ENCODE data around the gene NUCKS1. TPM values are rescaled to one million over a fixed set of nuclear protein-coding genes. Genes with fewer than 3 reads are reported as not detected.

Gene NUCKS1
- 100 to 1,000 TPM; 122 to 237 (median 177) TPM for total RNA-seq

DNA sequence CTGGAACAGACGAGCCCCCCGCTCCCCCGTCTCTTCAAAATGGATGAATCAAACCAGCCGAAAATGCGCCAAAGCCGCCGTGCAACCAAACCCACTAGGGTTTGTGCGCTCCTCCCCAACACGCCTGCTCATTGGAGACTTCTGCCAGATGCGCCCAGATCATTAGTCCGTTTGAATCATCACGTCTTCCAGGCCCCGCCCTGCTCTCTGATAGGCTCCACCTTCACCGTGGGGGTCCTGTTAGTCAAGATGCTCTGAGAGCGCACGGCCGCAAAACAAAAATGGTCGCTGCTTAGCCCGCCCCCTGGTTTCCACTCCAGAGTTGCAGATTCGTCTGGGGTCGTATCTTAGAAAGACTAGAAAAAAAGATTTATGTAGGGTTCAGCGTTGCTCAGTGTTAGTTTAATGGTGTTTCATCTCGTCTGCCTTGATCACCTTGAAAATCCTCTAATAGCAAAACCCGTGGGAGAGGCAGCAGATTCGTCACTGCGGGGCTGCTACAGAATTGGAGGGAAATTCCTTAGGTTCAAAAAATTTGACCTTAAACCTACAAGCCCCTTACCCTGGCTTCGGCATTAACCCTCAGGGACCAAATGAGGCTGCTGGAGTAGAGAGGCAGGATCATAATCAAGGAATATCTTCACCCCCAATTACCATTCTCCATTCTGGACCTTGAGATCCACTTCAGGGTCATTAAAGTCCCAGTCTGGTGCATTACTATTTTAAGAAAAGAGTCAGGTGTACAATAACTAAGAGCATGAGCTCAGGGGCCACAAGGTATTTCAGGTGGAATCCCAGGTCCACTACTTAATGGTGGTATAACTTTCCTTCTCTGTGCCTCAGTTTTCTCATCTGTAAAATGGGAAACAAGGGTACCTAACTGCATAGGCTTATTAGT lies at the start of gene NUCKS1:
Gene NUCKS1, minus strand, starts transcription at position 45 of the 898 bp plus-strand sequence. CDS start 209 bp downstream, outside the sequence.
- DNase-seq, result peak; percentile 100
- Histone ChIP-seq H3K9me3 (no peaks in the 10 kb centered on the region), H3K27me3 (no peaks in the 10 kb centered on the region), H3K36me3 (no peaks in the 10 kb centered on the region), H3K4me1 (peaks cover 24 to 30% of the 10 kb centered on the region in 2 donors), H3K4me3 (replicated peaks in 1 of 3) (peak within 1 kb of the TSS; percentile 57 to 94 (median 93)), H3K27ac (peak within 1 kb of the TSS; percentile 96 to 99 (median 98))
- 0 to 1% methylated on average over 20 to 21 of the region's 27 CpGs for WGBS, 2 donors
- intact Hi-C loops (cut with DNase I), result loop anchor here (10.0 kb wide), 1 partner anchor 64 kb away; the partner anchor contains the start of gene SLC41A1
- peak in 1 of 2 donors; percentile 40 for TF ChIP-seq POLR2A (IDR thresholded peaks at IDR 0.05)
- peak in 1 of 6 experiments; percentile 5 for TF ChIP-seq CTCF (IDR thresholded peaks at IDR 0.05)

GRCh38 chr1:205798577-205798976 lies 48.6 kb upstream of the NUCKS1 start:
- Histone ChIP-seq H3K36me3 (peaks cover 57 to 61% of the 10 kb centered on the region in 2 donors), H3K27me3 (no peaks in the 10 kb centered on the region), H3K9me3 (no peaks in the 10 kb centered on the region), H3K4me3 (replicated peaks in 1 of 3) (no peak overlapping the region), H3K27ac (no peak overlapping the region), H3K4me1 (peaks cover 20 to 26% of the 10 kb centered on the region in 2 donors)
- WGBS, 2 donors, result 81 to 83% methylated on average over 5 of the region's 5 CpGs
- intact Hi-C loops (cut with DNase I), result loop anchor here (10.0 kb wide), 1 partner anchor 306 kb away; no protein-coding TSS in a partner anchor
- TF ChIP-seq CTCF (IDR thresholded peaks at IDR 0.05) (no peak), POLR2A (IDR thresholded peaks at IDR 0.05) (no peak)
- DNase-seq, result no peak

DNA sequence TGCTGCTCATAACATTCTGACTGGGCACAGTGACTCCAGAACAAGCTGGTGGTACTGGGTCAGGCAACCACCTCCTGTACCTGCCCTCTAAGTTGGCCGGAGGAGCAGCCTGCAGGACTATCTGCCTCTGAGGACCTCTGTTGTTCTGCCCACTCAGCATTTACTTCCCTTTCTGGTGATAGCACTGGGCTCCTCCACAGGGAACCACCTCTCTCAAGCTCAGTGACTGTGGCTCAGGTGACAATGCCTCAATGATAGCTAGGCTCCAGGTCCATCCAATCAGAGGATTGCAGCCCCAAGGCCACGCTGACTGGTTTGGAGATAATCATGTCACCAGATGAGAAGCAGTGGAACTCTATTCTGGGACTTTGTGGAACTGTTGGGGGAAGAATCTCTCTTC lies 47.2 kb upstream of the NUCKS1 start:
- H3K4me3 ChIP-seq (replicated peaks in 1 of 3), result no peak overlapping the region
- no peak for TF ChIP-seq CTCF (IDR thresholded peaks at IDR 0.05)
- no peak for TF ChIP-seq POLR2A (IDR thresholded peaks at IDR 0.05)
- peaks cover 19 to 24% of the 10 kb centered on the region in 2 donors for H3K4me1 ChIP-seq
- no peaks in the 10 kb centered on the region for H3K27me3 ChIP-seq
- H3K27ac ChIP-seq, result peak overlapping the region in 1 of 3 donors; percentile 4
- H3K9me3 ChIP-seq, result no peaks in the 10 kb centered on the region
- 85 to 100% methylated on average over 2 of the region's 2 CpGs for WGBS, 2 donors
- H3K36me3 ChIP-seq, result peaks cover 71 to 76% of the 10 kb centered on the region in 2 donors
- no peak for DNase-seq
- intact Hi-C loops (cut with DNase I), result loop anchor here (10.0 kb wide), 1 partner anchor 308 kb away; no protein-coding TSS in a partner anchor

DNA sequence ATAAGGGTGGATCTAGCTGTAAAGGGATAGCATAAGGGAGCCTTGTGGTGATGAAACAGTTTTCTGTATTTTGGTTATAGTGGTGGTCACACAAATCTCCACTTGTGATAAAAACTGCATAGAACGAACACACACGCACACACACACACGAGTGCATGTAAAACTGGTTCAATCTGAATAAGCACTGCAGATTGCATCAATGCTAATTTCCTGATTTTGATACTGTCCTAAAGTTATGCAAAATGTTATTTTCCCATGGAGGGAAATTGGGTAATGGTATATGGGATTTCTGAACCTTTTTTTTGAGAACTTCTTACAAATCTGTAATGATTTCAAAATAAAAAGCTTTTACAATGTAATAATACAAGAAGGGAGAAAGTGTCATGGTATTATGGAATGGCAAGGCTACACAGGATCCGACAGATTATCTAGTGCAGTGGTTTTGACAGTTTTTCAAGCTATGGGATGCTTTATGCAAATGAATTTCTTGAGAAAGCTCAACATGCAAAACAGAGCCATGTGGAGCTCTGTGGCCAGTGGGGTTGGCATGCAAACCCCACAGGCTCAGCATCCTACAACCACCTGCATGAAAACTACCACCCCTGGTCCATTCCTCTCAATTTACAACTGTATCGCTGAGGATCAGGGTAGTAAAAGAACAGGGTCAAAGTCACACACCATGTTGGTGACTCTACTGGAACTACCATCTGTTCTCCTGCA lies 44.2 kb upstream of the NUCKS1 start:
- H3K4me1 ChIP-seq, result no peaks in the 10 kb centered on the region
- WGBS, 2 donors, result 75 to 76% methylated on average over 5 of the region's 5 CpGs
- H3K27ac ChIP-seq, result no peak overlapping the region
- H3K27me3 ChIP-seq, result no peaks in the 10 kb centered on the region
- DNase-seq, result no peak
- no peak overlapping the region for H3K4me3 ChIP-seq (replicated peaks in 1 of 3)
- TF ChIP-seq POLR2A (IDR thresholded peaks at IDR 0.05), result no peak
- no peak for TF ChIP-seq CTCF (IDR thresholded peaks at IDR 0.05)
- peaks cover 70 to 81% of the 10 kb centered on the region in 2 donors for H3K36me3 ChIP-seq
- no peaks in the 10 kb centered on the region for H3K9me3 ChIP-seq
- intact Hi-C loops (cut with DNase I), result loop anchor here (5.0 to 10.0 kb wide), 3 partner anchors 123 to 311 kb away; no protein-coding TSS in a partner anchor

Data from thyroid gland (tissue), 4 donors.